Fibroblast of lung (primary cell): ENCODE results near the gene CYP26B1. TPM values are rescaled to one million over a fixed set of nuclear protein-coding genes. Genes with fewer than 3 reads are reported as not detected.

Source experiments
- DNase-seq, 2 donors: peaks; one replicate each; pipeline versions ENCODE4 v3.0.0 to v3.0.0-alpha.2; 2010; ENCODE audit warnings: low read depth in 2 of 2
- H2AFZ ChIP-seq: 2 replicates; pipeline ENCODE4 v1.5.1; 2012; ENCODE audit warnings: low read length, control low read depth, inconsistent platforms
- H3K27ac ChIP-seq: 2 replicates; pipeline ENCODE4 v1.5.1; 2011; ENCODE audit warnings: low read length, control low read depth; ENCODE audit not compliant: insufficient read depth
- H3K27me3 ChIP-seq: 2 replicates; pipeline ENCODE4 v1.5.1; 2011; ENCODE audit warnings: mild to moderate bottlenecking, low read length; ENCODE audit not compliant: control insufficient read depth, insufficient read depth
- H3K36me3 ChIP-seq: 2 replicates; pipeline ENCODE4 v1.5.1; 2011; ENCODE audit warnings: low read length; ENCODE audit not compliant: control insufficient read depth, insufficient read depth
- H3K4me1 ChIP-seq: 2 replicates; pipeline ENCODE4 v1.5.1; 2011; ENCODE audit warnings: low read length; ENCODE audit not compliant: control insufficient read depth, insufficient read depth; ENCODE audit errors: extremely low read depth
- H3K4me2 ChIP-seq: 2 replicates; pipeline ENCODE4 v1.5.1; 2011; ENCODE audit warnings: low read length, control low read depth; ENCODE audit not compliant: insufficient read depth; ENCODE audit errors: extremely low read depth
- H3K4me3 ChIP-seq, 4 experiments: fragments of 200-600 bp in 1 of 4; sonication (generic) in 1 of 4; replicated peaks in 1 of 4; 2 replicates each; pipeline ENCODE4 v1.5.1; 2011 to 2016; ENCODE audit warnings: low read length in 4 of 4, low read depth in 3 of 4, mild to moderate bottlenecking in 3 of 4, control low read depth in 2 of 4, inconsistent platforms in 1 of 4, mixed read lengths in 1 of 4; ENCODE audit not compliant: insufficient read depth in 1 of 4; ENCODE audit errors: control extremely low read depth in 1 of 4
- H3K79me2 ChIP-seq: 2 replicates; pipeline ENCODE4 v1.5.1; 2012; ENCODE audit warnings: mild to moderate bottlenecking, low read length, inconsistent platforms; ENCODE audit not compliant: control insufficient read depth, insufficient read depth
- H3K9ac ChIP-seq: 2 replicates; pipeline ENCODE4 v1.5.1; 2011; ENCODE audit warnings: mild to moderate bottlenecking, low read length, control low read depth; ENCODE audit not compliant: insufficient read depth
- H3K9me3 ChIP-seq: 2 replicates; pipeline ENCODE4 v1.5.1; 2012; ENCODE audit warnings: low read depth, low read length; ENCODE audit not compliant: control insufficient read depth, insufficient read depth
- H4K20me1 ChIP-seq: 2 replicates; pipeline ENCODE4 v1.5.1; 2011; ENCODE audit warnings: low read length; ENCODE audit not compliant: control insufficient read depth, insufficient read depth; ENCODE audit errors: extremely low read depth
- EZH2 ChIP-seq: IDR thresholded peaks from 2 replicates; pipeline ENCODE4 v1.5.1; 2012; ENCODE audit warnings: low read length, control low read depth, mild to moderate bottlenecking; ENCODE audit errors: missing control alignments
- polyA plus RNA-seq, 2 donors: library from polyadenylated mRNA; depleted of rRNA in 1 of 2; stranded (reverse) in 1 of 2; unstranded in 1 of 2; fragments of >200 nt; gene quantifications; 2 replicates each; pipeline ENCODE4 v1.2.1, GENCODE V29; 2011 to 2012; ENCODE audit warnings: missing spikeins in 1 of 2
- total RNA-seq: library from RNA; depleted of rRNA; stranded (reverse); fragments of >200 nt; gene quantifications from 2 replicates; pipeline ENCODE4 v1.2.1, GENCODE V29; 2014
- TF ChIP-seq, protein P1 (sequence below), 2 donors: IDR thresholded peaks in 1 of 2; conservative IDR thresholded peaks in 1 of 2; 1 replicate in 1 of 2; 2 replicates in 1 of 2; pipeline ENCODE4 v1.5.1; 2011 to 2012; ENCODE audit warnings: low read length in 2 of 2, control low read depth in 1 of 2, inconsistent platforms in 1 of 2, low read depth in 1 of 2, mild to moderate bottlenecking in 1 of 2

The CYP26B1 gene
- total and polyA plus RNA-seq, 2 donors (not counting 1 experiment from before 2014, with no cell fraction given) = 0.09 to 0.17 TPM

DNA sequence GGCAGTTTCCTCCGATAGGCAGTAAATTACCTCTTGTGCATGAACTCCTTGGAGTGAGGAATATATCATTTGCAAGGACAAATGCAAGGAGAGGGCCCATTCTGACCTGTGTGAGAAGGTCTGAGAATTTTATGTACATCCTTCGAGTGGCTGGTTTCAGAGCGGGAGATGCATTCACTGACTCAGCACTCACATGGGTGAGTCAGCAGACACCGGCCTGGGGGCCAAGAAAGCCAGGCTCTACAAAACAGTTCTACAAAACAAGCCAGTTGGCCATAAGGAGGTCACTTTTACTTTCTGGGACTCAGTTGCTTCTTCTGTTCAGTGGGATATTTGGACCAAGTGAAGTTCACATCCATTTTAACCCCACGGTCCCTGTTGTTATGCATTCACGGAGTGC is 35.3 kb downstream of the CYP26B1 start:
- no peak overlapping the region for H3K9ac ChIP-seq
- no peaks in the 10 kb centered on the region for H4K20me1 ChIP-seq
- no peak overlapping the region for H3K27ac ChIP-seq
- TF ChIP-seq EZH2 = no peak
- TF ChIP-seq, protein P1, sequence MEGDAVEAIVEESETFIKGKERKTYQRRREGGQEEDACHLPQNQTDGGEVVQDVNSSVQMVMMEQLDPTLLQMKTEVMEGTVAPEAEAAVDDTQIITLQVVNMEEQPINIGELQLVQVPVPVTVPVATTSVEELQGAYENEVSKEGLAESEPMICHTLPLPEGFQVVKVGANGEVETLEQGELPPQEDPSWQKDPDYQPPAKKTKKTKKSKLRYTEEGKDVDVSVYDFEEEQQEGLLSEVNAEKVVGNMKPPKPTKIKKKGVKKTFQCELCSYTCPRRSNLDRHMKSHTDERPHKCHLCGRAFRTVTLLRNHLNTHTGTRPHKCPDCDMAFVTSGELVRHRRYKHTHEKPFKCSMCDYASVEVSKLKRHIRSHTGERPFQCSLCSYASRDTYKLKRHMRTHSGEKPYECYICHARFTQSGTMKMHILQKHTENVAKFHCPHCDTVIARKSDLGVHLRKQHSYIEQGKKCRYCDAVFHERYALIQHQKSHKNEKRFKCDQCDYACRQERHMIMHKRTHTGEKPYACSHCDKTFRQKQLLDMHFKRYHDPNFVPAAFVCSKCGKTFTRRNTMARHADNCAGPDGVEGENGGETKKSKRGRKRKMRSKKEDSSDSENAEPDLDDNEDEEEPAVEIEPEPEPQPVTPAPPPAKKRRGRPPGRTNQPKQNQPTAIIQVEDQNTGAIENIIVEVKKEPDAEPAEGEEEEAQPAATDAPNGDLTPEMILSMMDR (conservative IDR thresholded peaks at IDR 0.05 in 1 of 2, IDR thresholded peaks at IDR 0.05 in 1 of 2; ENCODE audit: low read depth in 1 of 2, low read length in 2 of 2) = no peak
- no peak overlapping the region for H2AFZ ChIP-seq
- no peaks in the 10 kb centered on the region for H3K4me1 ChIP-seq
- peak; percentile 19 to 70 for DNase-seq
- H3K9me3 ChIP-seq = no peaks in the 10 kb centered on the region
- no peaks in the 10 kb centered on the region for H3K27me3 ChIP-seq
- no peaks in the 10 kb centered on the region for H3K79me2 ChIP-seq
- H3K4me2 ChIP-seq = no peak overlapping the region
- no peaks in the 10 kb centered on the region for H3K36me3 ChIP-seq
- no peak overlapping the region for H3K4me3 ChIP-seq

DNA sequence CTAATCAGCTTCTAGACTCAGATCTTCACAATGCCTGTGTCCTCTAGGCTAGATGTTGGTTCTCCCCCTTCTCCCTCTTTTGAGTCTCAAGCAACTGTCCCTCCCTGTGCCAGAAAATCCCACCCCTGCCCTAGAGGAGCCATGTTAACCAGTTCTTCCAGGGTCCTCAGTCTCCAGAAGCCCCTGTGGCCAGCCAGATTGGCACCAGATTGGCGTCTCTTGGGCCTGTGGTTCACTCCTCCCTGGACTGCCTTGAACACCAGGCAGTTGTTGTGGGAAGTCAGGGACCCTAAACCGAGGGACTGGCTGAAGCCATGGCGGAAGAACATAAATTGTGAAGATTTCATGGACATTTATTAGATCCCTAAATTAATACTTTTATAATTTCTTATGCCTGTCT is 36.6 kb downstream of the CYP26B1 start:
- no peaks in the 10 kb centered on the region for H3K79me2 ChIP-seq
- H3K27ac ChIP-seq = no peak overlapping the region
- DNase-seq = no peak
- H3K4me2 ChIP-seq = no peak overlapping the region
- TF ChIP-seq, protein P1 (conservative IDR thresholded peaks at IDR 0.05 in 1 of 2, IDR thresholded peaks at IDR 0.05 in 1 of 2; ENCODE audit: low read depth in 1 of 2, low read length in 2 of 2) = no peak
- no peak for TF ChIP-seq EZH2
- H3K4me3 ChIP-seq = no peak overlapping the region
- no peaks in the 10 kb centered on the region for H4K20me1 ChIP-seq
- H3K27me3 ChIP-seq = no peaks in the 10 kb centered on the region
- H3K9ac ChIP-seq = no peak overlapping the region
- no peaks in the 10 kb centered on the region for H3K36me3 ChIP-seq
- H3K9me3 ChIP-seq = no peaks in the 10 kb centered on the region
- no peak overlapping the region for H2AFZ ChIP-seq
- no peaks in the 10 kb centered on the region for H3K4me1 ChIP-seq

DNA sequence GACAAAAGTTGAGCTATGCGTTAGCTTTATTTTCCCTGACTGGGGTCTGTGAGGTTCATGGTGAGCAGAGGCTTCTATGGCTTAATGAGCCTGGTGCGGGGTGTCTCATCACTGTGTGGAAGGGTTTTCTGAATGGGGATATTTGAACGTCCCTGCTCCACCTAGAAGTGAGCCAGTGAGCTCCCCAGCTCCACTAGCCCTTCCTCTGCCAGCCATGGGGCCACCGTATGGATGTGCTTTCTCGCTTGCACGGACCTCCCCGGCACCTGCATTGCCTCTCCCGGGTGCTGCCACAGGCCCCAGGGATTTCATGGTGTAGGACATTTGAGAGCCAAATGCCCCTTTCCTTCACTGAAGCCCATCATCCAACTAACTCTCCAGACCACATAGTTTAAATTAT is 37.8 kb downstream of the CYP26B1 start:
- no peaks in the 10 kb centered on the region for H3K4me1 ChIP-seq
- TF ChIP-seq, protein P1 (conservative IDR thresholded peaks at IDR 0.05 in 1 of 2, IDR thresholded peaks at IDR 0.05 in 1 of 2; ENCODE audit: low read depth in 1 of 2, low read length in 2 of 2) = no peak
- TF ChIP-seq EZH2 = no peak
- H3K4me3 ChIP-seq = no peak overlapping the region
- H3K36me3 ChIP-seq = no peaks in the 10 kb centered on the region
- H3K9ac ChIP-seq = no peak overlapping the region
- no peaks in the 10 kb centered on the region for H3K9me3 ChIP-seq
- H2AFZ ChIP-seq = no peak overlapping the region
- no peaks in the 10 kb centered on the region for H3K27me3 ChIP-seq
- DNase-seq = no peak
- no peaks in the 10 kb centered on the region for H4K20me1 ChIP-seq
- no peak overlapping the region for H3K4me2 ChIP-seq
- no peaks in the 10 kb centered on the region for H3K79me2 ChIP-seq
- H3K27ac ChIP-seq = no peak overlapping the region
